Thoracic aorta (tissue), 2 donors: ENCODE results near the gene C1orf141. TPM values are rescaled to one million over a fixed set of nuclear protein-coding genes. Genes with fewer than 3 reads are reported as not detected.

ENCODE experiments used
- ATAC-seq: fragments of 150-250 bp; one replicate; pipeline ENCODE4 v1.8.0; 2017; ENCODE audit warnings: low read depth; ENCODE audit not compliant: insufficient number of reproducible peaks, low FRiP score
- DNase-seq: peaks from one replicate; pipeline ENCODE4 v3.0.0-alpha.2; 2020; ENCODE audit warnings: low spot score
- H3K27ac ChIP-seq, 2 donors: fragments of 200-600 bp; sonication (generic); 1 replicate in 1 of 2; 2 replicates in 1 of 2; pipeline ENCODE4 v1.5.1; 2016; ENCODE audit warnings: mild to moderate bottlenecking in 2 of 2, moderate library complexity in 2 of 2
- H3K27me3 ChIP-seq: fragments of 200-600 bp; sonication (generic); replicated peaks from 2 replicates; pipeline ENCODE4 v1.6.0; 2016; ENCODE audit warnings: mild to moderate bottlenecking; ENCODE audit not compliant: insufficient read depth
- H3K36me3 ChIP-seq: fragments of 200-600 bp; sonication (generic); one replicate; pipeline ENCODE4 v1.5.1; 2016
- H3K4me1 ChIP-seq, 2 donors: fragments of 200-600 bp; sonication (generic); 1 replicate in 1 of 2; 2 replicates in 1 of 2; pipeline versions ENCODE4 v1.5.1 to v1.6.0; 2016; ENCODE audit warnings: low read depth in 2 of 2, mild to moderate bottlenecking in 1 of 2; ENCODE audit not compliant: control insufficient read depth in 1 of 2
- H3K4me3 ChIP-seq: fragments of 200-600 bp; sonication (generic); 2 replicates; pipeline ENCODE4 v1.5.1; 2016; ENCODE audit warnings: mild to moderate bottlenecking
- H3K9me3 ChIP-seq: fragments of 200-600 bp; sonication (generic); 2 replicates; pipeline ENCODE4 v1.5.1; 2016
- total RNA-seq, 2 donors: library from RNA; depleted of rRNA; stranded (reverse); fragments of >200 nt; gene quantifications; one replicate each; pipeline versions ENCODE4 v1.1.0 to v1.2.3, GENCODE V29; 2016
- TF ChIP-seq, protein P1 (sequence below): fragments of 200-600 bp; sonication (generic); IDR thresholded peaks from one replicate; pipeline ENCODE4 v1.5.1; 2019; ENCODE audit warnings: antibody characterized with exemption

The C1orf141 gene
- total RNA-seq, 2 donors from 2014 or later = not detected

DNA sequence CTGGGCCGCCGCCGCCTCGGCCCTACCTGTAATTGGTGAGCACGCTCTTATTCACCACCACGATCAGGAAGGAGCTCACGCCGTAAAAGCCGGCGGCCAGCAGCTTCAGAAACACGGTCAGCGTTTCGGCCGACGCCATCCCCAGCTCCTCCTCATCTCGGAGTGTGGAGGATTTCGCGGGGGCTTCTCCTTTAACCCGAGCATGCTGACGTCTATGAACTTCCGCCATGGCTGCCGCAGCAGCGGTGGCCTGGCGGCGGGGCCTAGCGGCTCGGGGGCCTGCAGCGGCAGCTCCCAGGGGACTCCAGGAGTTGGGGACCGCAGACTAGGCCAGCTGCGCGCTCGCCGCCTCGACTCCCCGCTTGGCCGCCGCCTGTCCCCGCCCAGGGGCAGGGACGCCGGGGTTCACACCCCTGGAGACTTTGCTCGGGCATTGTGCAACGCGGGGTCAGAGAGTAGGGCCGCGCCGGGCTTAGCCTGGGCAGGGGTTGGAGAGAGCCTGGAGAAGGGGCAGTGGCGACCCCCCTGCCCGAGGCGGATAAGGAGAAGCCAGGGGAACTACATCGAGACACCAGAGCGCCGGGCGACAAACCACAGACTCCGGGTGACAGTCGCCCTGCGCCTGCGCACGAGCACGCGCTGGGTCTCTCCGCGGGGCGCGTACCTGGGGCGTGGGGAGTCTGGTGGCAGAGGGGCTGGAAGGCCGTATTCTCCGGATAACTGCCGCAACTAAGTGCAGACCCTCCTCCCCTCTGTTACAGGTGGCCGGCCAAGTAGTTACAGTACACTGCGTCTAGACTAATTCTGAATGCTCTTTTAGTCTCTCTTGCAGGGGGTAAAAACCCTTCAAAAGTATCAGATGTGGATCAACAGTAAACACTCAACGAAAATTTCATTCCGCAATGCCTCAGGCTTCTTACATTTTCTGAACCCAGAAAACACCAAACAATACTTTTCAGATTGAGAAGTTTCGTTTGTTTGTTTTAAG lies 80.7 kb downstream of the C1orf141 start, which contains the start of gene SLC35D1:
Gene SLC35D1, minus strand, starts transcription at position 364 of the 988 bp plus-strand sequence. Its CDS starts 135 bp downstream, at position 229.
- Histone ChIP-seq H3K27ac (peak within 1 kb of the TSS; percentile 92 to 96), H3K27me3 (no peaks in the 10 kb centered on the region), H3K9me3 (no peaks in the 10 kb centered on the region), H3K4me3 (peak within 1 kb of the TSS; percentile 86), H3K36me3 (peaks cover 2% of the 10 kb centered on the region), H3K4me1 (peaks cover 19 to 35% of the 10 kb centered on the region in 2 donors)
- peak; percentile 6 for DNase-seq
- TF ChIP-seq, protein P1, sequence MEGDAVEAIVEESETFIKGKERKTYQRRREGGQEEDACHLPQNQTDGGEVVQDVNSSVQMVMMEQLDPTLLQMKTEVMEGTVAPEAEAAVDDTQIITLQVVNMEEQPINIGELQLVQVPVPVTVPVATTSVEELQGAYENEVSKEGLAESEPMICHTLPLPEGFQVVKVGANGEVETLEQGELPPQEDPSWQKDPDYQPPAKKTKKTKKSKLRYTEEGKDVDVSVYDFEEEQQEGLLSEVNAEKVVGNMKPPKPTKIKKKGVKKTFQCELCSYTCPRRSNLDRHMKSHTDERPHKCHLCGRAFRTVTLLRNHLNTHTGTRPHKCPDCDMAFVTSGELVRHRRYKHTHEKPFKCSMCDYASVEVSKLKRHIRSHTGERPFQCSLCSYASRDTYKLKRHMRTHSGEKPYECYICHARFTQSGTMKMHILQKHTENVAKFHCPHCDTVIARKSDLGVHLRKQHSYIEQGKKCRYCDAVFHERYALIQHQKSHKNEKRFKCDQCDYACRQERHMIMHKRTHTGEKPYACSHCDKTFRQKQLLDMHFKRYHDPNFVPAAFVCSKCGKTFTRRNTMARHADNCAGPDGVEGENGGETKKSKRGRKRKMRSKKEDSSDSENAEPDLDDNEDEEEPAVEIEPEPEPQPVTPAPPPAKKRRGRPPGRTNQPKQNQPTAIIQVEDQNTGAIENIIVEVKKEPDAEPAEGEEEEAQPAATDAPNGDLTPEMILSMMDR = no peak
- peak; percentile 41 for ATAC-seq

DNA sequence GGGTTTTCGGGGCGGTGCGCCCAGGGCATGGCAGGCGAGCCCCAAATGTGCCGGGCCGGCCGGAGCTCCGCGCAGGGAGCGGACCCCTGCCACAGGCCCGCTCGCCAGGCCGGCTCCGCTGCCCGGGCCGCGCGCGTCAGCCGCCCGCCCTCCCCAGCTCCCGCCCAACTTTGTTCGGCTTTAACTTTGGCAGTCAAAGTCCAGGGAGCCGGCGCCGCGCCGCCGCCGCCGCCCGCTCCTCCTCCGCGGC lies 81.3 kb downstream of the C1orf141 start:
- H3K27me3 ChIP-seq = no peaks in the 10 kb centered on the region
- TF ChIP-seq, protein P1 = no peak
- H3K4me3 ChIP-seq = peak overlapping the region; percentile 86
- H3K4me1 ChIP-seq = peaks cover 19 to 42% of the 10 kb centered on the region in 2 donors
- H3K36me3 ChIP-seq = peaks cover 7% of the 10 kb centered on the region
- H3K27ac ChIP-seq = peak overlapping the region; percentile 92 to 96
- ATAC-seq = peak; percentile 76
- DNase-seq = no peak
- no peaks in the 10 kb centered on the region for H3K9me3 ChIP-seq

DNA sequence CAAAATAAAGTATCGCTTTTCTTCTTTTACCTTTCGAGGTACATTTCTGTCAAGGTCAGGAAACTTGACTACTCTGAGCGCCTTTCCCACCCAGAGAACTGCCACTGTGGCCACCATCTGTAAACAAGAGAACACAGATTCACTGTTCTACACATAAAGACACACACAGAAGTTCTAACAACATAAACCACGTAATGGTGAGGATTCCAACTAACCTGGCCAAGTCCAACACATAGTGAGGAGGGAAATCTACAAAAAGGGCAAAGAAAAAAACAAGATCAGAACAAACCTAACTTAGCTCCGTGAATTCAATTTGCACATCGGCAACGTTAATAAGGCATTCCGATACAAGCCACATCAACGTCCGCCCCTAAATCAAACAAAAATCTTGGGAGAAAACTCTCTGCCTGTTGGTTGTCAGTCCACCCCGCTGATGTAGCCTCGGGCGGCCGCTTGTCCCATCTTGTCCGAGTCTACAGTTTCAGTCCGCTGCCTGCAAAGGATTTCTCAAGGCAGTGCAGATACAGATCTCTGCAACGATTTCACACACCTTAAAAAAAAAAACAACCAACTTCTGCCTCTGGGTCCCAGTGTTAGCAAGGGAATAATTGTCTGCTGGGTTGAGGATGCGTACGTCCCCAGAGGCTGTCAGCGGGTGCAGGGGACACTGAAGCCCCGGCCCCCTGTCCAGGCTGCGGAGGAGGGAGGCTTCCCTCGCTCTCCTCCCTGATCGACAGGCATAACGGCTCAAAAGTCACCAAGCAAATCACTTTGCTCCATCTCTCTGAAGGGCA lies 81.8 kb downstream of the C1orf141 start:
- ATAC-seq (peak; percentile 23), DNase-seq (peak; percentile 2)
- TF ChIP-seq, protein P1 = no peak

DNA sequence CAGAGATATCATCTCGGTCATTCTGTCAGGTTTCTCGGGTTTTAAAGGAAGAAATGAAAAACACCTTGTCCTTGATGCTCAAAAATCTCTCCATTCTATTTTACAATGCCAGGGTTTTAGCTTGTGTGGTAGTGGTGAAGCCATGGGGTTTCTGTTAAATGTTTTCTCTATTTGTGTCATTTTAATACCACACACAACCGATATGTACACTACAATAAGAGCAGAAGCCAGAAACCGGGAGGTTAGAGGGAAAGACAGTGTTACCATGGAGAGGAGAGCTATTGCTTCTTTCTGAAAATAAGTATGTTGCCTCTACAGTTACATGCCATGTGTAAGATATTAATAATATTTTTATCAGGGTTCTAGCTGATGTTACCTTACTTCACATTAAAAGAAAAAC lies 83.6 kb downstream of the C1orf141 start:
- H3K9me3 ChIP-seq = no peaks in the 10 kb centered on the region
- TF ChIP-seq, protein P1 = no peak
- peaks cover 25 to 56% of the 10 kb centered on the region in 2 donors for H3K4me1 ChIP-seq
- ATAC-seq (no peak), DNase-seq (no peak)
- no peak overlapping the region for H3K27ac ChIP-seq
- peak overlapping the region; percentile 86 for H3K4me3 ChIP-seq
- H3K27me3 ChIP-seq = no peaks in the 10 kb centered on the region
- H3K36me3 ChIP-seq = peaks cover 26% of the 10 kb centered on the region

More for the DNA sequence above, 81.8 kb downstream of the C1orf141 start:
- H3K9me3 ChIP-seq = no peaks in the 10 kb centered on the region
- peak overlapping the region; percentile 86 for H3K4me3 ChIP-seq
- H3K27me3 ChIP-seq = no peaks in the 10 kb centered on the region
- peaks cover 22 to 47% of the 10 kb centered on the region in 2 donors for H3K4me1 ChIP-seq
- H3K27ac ChIP-seq = peak overlapping the region; percentile 92 to 96
- H3K36me3 ChIP-seq = peaks cover 13% of the 10 kb centered on the region
